Gastrocnemius medialis (tissue), 4 donors: Measurements from ENCODE around the gene CACNA1A. TPM values are rescaled to one million over a fixed set of nuclear protein-coding genes. Genes with fewer than 3 reads are reported as not detected.

Source experiments
- ATAC-seq, 2 donors: fragments of 150-250 bp; one replicate each; pipeline ENCODE4 v1.9.1; 2016
- DNase-seq, 2 donors: peaks; one replicate each; pipeline ENCODE4 v3.0.0-alpha.2; 2019
- H3K27ac ChIP-seq, 4 donors: fragments of 200-600 bp; sonication (generic); 1 replicate in 1 of 4; 2 replicates in 3 of 4; pipeline ENCODE4 v1.5.1; 2016 to 2018; ENCODE audit warnings: mild to moderate bottlenecking in 2 of 4, moderate library complexity in 1 of 4
- H3K27me3 ChIP-seq, 3 donors: fragments of 200-600 bp; sonication (generic) in 2 of 3; 1 replicate in 1 of 3; 2 replicates in 2 of 3; pipeline versions ENCODE4 v1.5.1 to v1.6.0; 2016 to 2019; ENCODE audit warnings: mild to moderate bottlenecking in 1 of 3, moderate library complexity in 1 of 3
- H3K36me3 ChIP-seq, 2 donors: fragments of 200-600 bp; sonication (generic) in 1 of 2; one replicate each; pipeline ENCODE4 v1.5.1; 2017 to 2018
- H3K4me1 ChIP-seq, 2 donors: fragments of 200-600 bp; sonication (generic) in 1 of 2; one replicate each; pipeline ENCODE4 v1.5.1; 2016 to 2017; ENCODE audit warnings: mild to moderate bottlenecking in 2 of 2
- H3K4me3 ChIP-seq, 4 donors: fragments of 200-600 bp; sonication (generic) in 3 of 4; 1 replicate in 1 of 4; 2 replicates in 3 of 4; pipeline ENCODE4 v1.5.1; 2016 to 2019; ENCODE audit warnings: mild to moderate bottlenecking in 2 of 4
- H3K9me3 ChIP-seq, 3 donors: fragments of 200-600 bp; sonication (generic) in 2 of 3; 1 replicate in 1 of 3; 2 replicates in 2 of 3; pipeline ENCODE4 v1.5.1; 2016 to 2019
- POLR2A ChIP-seq, 2 donors: fragments of 450-650 bp; IDR thresholded peaks; one replicate each; pipeline ENCODE4 v1.6.1; 2017; ENCODE audit warnings: antibody characterized with exemption in 2 of 2, mild to moderate bottlenecking in 2 of 2, moderate library complexity in 2 of 2
- in situ Hi-C, 4 donors: fragments of 200-750 bp; cut with MboI; loops; one replicate each; pipeline versions ENCODE4 v1.15.0 to v1.8.0; 2017; ENCODE audit warnings: low sequenced_read_pairs in 4 of 4
- intact Hi-C: fragments of 100-400 bp; cut with DNase I; formaldehyde crosslinking; loops from one replicate; pipeline ENCODE4 v1.15.1; 2023; ENCODE audit warnings: low total_unique reads
- total RNA-seq, 4 donors: library from RNA; depleted of rRNA; stranded (reverse); fragments of >200 nt; gene quantifications; one replicate each; pipeline versions ENCODE4 v1.1.0 to v1.2.3, GENCODE V29; 2016
- TF ChIP-seq, protein P1 (sequence below), 5 experiments: fragments of 450-650 bp in 3 of 5; fragments of 200-600 bp in 2 of 5; sonication (generic) in 2 of 5; IDR thresholded peaks in 4 of 5; conservative IDR thresholded peaks in 1 of 5; 1 replicate in 4 of 5; 2 replicates in 1 of 5; pipeline ENCODE4 v1.5.1; 2016 to 2019; ENCODE audit warnings: antibody characterized with exemption in 5 of 5, mild to moderate bottlenecking in 3 of 5, moderate library complexity in 3 of 5

The CACNA1A gene
- total RNA-seq, 4 donors from 2014 or later, result 0.15 to 0.51 (median 0.33) TPM; not detected in 1

DNA sequence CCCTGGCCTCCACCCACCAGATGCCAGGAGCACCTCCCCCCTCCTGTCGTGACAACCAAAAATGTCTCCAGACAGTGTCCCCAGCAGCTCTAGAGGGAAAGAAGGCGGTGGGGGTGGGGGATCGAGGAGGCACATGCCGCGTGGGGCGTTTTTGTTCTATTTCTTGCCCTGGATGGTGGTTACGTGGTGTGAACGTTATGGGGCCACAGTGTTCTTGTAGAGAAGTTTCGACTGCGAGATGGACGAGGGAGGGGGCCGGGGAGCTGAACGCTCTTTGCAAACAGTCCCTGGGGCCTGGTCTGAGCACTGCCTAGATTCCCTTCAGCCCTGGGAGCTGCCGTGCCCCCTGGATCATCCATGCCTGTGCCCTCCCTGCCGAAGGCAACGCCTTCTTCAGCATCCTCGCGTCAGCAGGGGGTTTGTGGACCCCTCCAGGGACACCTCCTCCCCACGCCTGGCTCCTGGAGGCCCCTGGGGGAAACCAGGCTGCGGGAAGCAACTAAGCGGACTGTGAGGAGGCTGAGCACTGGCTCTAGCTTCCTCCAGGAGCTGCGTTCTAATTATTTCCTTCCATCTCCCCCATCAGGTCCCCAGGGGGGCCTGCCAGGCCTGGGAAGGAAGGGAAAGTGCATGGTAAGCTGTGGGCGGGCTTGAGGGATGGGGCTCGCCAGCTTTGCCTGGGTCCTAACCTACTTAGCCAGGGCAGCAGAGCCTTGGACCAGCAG lies 224.6 kb downstream of the CACNA1A start:
- no peak overlapping the region for H3K4me3 ChIP-seq
- H3K36me3 ChIP-seq, result no peaks in the 10 kb centered on the region
- H3K9me3 ChIP-seq, result no peaks in the 10 kb centered on the region
- no peaks in the 10 kb centered on the region for H3K4me1 ChIP-seq
- in situ Hi-C loops (loop anchor here in 3 of 4 donors (25.0 kb wide), 2 partner anchors 306 to 581 kb away; no protein-coding TSS in a partner anchor), intact Hi-C loops (no loop called here)
- no peak overlapping the region for H3K27ac ChIP-seq
- DNase-seq, result no peak
- peaks cover 5 to 7% (median 6%) of the 10 kb centered on the region in 3 donors for H3K27me3 ChIP-seq
- TF ChIP-seq POLR2A (IDR thresholded peaks at IDR 0.05), result no peak
- TF ChIP-seq, protein P1, sequence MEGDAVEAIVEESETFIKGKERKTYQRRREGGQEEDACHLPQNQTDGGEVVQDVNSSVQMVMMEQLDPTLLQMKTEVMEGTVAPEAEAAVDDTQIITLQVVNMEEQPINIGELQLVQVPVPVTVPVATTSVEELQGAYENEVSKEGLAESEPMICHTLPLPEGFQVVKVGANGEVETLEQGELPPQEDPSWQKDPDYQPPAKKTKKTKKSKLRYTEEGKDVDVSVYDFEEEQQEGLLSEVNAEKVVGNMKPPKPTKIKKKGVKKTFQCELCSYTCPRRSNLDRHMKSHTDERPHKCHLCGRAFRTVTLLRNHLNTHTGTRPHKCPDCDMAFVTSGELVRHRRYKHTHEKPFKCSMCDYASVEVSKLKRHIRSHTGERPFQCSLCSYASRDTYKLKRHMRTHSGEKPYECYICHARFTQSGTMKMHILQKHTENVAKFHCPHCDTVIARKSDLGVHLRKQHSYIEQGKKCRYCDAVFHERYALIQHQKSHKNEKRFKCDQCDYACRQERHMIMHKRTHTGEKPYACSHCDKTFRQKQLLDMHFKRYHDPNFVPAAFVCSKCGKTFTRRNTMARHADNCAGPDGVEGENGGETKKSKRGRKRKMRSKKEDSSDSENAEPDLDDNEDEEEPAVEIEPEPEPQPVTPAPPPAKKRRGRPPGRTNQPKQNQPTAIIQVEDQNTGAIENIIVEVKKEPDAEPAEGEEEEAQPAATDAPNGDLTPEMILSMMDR (IDR thresholded peaks at IDR 0.05 in 4 of 5, conservative IDR thresholded peaks at IDR 0.05 in 1 of 5), result no peak
- ATAC-seq, result no peak

DNA sequence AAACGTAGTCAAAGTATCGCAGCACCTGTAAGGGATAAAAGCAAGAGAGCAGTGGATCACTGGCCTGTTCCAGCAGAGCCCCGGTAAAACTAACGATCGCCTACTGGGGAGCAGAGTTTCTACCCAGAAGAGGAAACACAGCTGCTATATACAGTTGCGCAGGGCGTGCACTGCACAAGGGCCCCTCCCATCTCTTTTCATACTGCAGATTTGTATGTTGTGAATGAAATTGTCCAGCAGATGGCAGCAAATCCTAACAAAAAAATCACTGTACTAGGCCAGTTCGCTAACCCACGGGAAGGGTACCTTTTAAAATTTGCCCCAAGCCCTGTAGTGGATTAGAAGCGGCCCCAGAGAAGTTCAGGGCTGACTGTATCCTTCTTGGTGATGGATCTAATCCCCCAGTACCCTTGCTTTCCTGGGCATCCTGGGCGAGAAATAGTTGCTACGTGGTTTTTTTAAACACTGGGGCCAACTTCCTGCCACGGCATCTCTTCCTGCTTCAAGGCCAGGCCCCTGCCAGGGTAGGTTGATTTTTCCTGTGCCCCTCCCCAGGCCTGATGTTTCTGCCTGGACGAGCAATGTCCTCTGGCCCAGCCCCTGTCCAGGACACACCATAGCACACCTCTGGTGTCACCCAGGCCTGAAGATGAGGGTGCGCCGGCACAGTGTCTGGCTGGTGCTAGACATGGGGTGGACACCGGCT lies 229.0 kb downstream of the CACNA1A start:
- no peaks in the 10 kb centered on the region for H3K27me3 ChIP-seq
- no peaks in the 10 kb centered on the region for H3K9me3 ChIP-seq
- H3K36me3 ChIP-seq, result no peaks in the 10 kb centered on the region
- intact Hi-C loops, result loop anchor here (1.0 kb wide), 1 partner anchor 312 kb away; no protein-coding TSS in a partner anchor
- in situ Hi-C loops, result loop anchor here (5.0 to 25.0 kb wide), 4 partner anchors 308 to 585 kb away; no protein-coding TSS in a partner anchor
- H3K4me1 ChIP-seq, result no peaks in the 10 kb centered on the region
- no peak overlapping the region for H3K27ac ChIP-seq
- H3K4me3 ChIP-seq, result no peak overlapping the region
- peak in 1 of 2 donors; percentile 15 for DNase-seq
- ATAC-seq, result peak; percentile 89 to 91
- TF ChIP-seq POLR2A (IDR thresholded peaks at IDR 0.05), result no peak
- TF ChIP-seq, protein P1 (IDR thresholded peaks at IDR 0.05 in 4 of 5, conservative IDR thresholded peaks at IDR 0.05 in 1 of 5), result peak; percentile 56 to 75 (median 65)

DNA sequence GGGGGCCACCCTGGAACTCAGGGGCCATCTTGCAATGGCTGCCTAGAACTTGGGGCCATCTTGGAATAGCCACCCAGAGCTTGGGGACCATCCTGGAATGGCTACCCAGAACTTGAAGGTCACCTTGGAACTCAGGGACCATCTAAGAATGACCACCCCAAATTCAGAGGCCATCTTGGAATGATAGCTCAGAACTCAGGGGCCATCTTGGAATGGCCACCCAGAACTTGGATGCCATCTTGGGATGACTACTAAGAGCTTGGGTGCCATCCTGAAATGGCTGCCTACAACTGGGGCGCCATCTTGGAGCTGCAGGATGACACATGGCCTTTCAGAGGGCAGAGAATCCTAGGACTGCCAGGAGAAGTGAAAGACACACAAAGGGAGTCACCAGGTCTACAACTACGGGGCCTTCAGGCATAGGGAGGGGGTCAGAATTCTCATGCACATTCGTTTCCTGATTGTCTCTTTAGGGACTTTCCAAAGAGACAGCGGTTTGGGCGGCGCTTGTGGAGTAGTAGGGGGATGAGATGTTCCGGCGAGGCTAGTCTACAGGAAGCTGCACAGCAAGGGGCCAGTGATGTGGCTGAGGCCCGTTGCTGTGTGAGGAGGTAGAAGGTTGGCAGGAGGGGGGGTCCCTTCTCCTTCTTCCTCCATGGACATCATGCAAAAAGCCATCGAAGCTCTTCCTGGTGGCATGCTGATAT lies 231.1 kb downstream of the CACNA1A start:
- no peaks in the 10 kb centered on the region for H3K27me3 ChIP-seq
- no peak overlapping the region for H3K27ac ChIP-seq
- ATAC-seq, result no peak
- TF ChIP-seq POLR2A (IDR thresholded peaks at IDR 0.05), result no peak
- TF ChIP-seq, protein P1 (IDR thresholded peaks at IDR 0.05 in 4 of 5, conservative IDR thresholded peaks at IDR 0.05 in 1 of 5), result no peak
- no peak overlapping the region for H3K4me3 ChIP-seq
- no peaks in the 10 kb centered on the region for H3K9me3 ChIP-seq
- no peaks in the 10 kb centered on the region for H3K4me1 ChIP-seq
- no peak for DNase-seq
- no peaks in the 10 kb centered on the region for H3K36me3 ChIP-seq
- in situ Hi-C loops, result loop anchor here (5.0 to 25.0 kb wide), 4 partner anchors 310 to 587 kb away; no protein-coding TSS in a partner anchor
- intact Hi-C loops, result no loop called here

DNA sequence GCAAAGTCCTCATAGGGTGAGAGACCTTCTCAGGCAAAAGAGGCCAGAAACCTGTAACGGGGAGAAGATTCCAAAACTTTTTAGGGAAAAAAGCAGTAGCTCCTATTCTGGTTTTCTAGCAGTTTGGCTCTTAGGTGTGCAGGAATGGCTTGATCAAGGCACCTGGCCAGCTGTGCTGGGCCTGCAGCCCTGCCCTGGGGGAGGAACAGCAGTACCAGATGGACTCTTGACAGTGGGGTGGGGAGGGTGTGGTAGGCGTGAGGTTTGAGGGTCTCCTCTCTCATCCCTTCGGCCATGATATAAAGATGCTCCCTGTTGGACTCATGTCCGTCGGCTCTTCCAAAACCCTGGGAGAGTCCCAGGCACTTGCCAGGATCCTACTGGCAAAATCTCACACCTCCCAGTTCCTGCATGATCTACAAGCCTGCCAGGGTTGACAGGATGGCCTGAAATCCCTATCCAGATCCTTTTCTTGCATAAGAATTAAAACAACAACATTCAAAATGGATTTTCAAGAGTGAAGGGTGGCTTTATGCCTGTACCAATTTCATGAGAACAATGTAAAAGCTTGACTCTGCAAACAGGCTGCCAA lies 235.7 kb downstream of the CACNA1A start:
- no peak overlapping the region for H3K4me3 ChIP-seq
- ATAC-seq, result no peak
- intact Hi-C loops (no loop called here), in situ Hi-C loops (loop anchor here in 2 of 4 donors (10.0 to 25.0 kb wide), 3 partner anchors 158 to 314 kb away; partner anchors contain the start of genes DAND5 (in 1 of the 2), GADD45GIP1 (in 1 of the 2), LYL1 (in 1 of the 2) and NACC1 (in 1 of the 2))
- H3K9me3 ChIP-seq, result no peaks in the 10 kb centered on the region
- TF ChIP-seq, protein P1 (IDR thresholded peaks at IDR 0.05 in 4 of 5, conservative IDR thresholded peaks at IDR 0.05 in 1 of 5), result no peak
- TF ChIP-seq POLR2A (IDR thresholded peaks at IDR 0.05), result no peak
- no peak for DNase-seq
- H3K27ac ChIP-seq, result no peak overlapping the region
- no peaks in the 10 kb centered on the region for H3K27me3 ChIP-seq
- no peaks in the 10 kb centered on the region for H3K36me3 ChIP-seq
- no peaks in the 10 kb centered on the region for H3K4me1 ChIP-seq
